H1 (cell line): ENCODE results near the gene SHTN1. TPM values are rescaled to one million over a fixed set of nuclear protein-coding genes. Genes with fewer than 3 reads are reported as not detected.

Source experiments
- CTCF ChIA-PET: fragments of 300-600 bp; sonication (Branson Sonifier 250); formaldehyde crosslinking; loops from one replicate; lab custom pipeline; 2021; ENCODE audit not compliant: partially characterized antibody; lab: Charles Lee
- POLR2A ChIA-PET: fragments of 300-600 bp; sonication (Branson Sonifier 250); formaldehyde crosslinking; loops from one replicate; lab custom pipeline; 2021; ENCODE audit warnings: inconsistent platforms; ENCODE audit not compliant: partially characterized antibody; lab: Charles Lee
- DNase-seq, 2 experiments: peaks; one replicate each; pipeline versions ENCODE4 v3.0.0 to v3.0.0-alpha.2; 2010 to 2022; ENCODE audit warnings: low spot score in 2 of 2, low read depth in 1 of 2, mixed read lengths in 1 of 2
- FAIRE-seq: peaks from 2 replicates; lab custom pipeline; 2011; peaks lifted over from hg19 to GRCh38; lab: Jason Lieb, UNC
- H2AFZ ChIP-seq: 2 replicates; pipeline ENCODE4 v1.8.1; 2012; ENCODE audit warnings: low read length, inconsistent platforms
- H2AK5ac ChIP-seq: 2 replicates; pipeline ENCODE4 v1.6.1; 2013; ENCODE audit warnings: low read depth, low read length
- H2BK120ac ChIP-seq: replicated peaks from 2 replicates; pipeline ENCODE3; 2013; ENCODE audit warnings: low read depth, low read length, inconsistent platforms
- H2BK12ac ChIP-seq: 2 replicates; pipeline ENCODE4 v1.6.1; 2013; ENCODE audit warnings: low read depth, low read length
- H2BK15ac ChIP-seq: 2 replicates; pipeline ENCODE4 v1.6.1; 2013; ENCODE audit warnings: low read length
- H2BK20ac ChIP-seq: 2 replicates; pipeline ENCODE4 v1.6.1; 2013; ENCODE audit warnings: low read length
- H2BK5ac ChIP-seq: 2 replicates; pipeline ENCODE4 v1.6.1; 2013; ENCODE audit warnings: low read depth, low read length
- H3K14ac ChIP-seq: 2 replicates; pipeline ENCODE4 v1.6.1; 2013; ENCODE audit warnings: inconsistent platforms; ENCODE audit not compliant: insufficient read length
- H3K18ac ChIP-seq: 2 replicates; pipeline ENCODE4 v1.6.1; 2013; ENCODE audit warnings: low read length; ENCODE audit errors: extremely low read depth
- H3K23ac ChIP-seq: 2 replicates; pipeline ENCODE4 v1.6.1; 2013; ENCODE audit warnings: inconsistent platforms; ENCODE audit not compliant: insufficient read length
- H3K23me2 ChIP-seq: 2 replicates; pipeline ENCODE4 v1.6.1; 2013; ENCODE audit warnings: low read depth, low read length
- H3K27ac ChIP-seq: 2 replicates; pipeline ENCODE4 v1.6.1; 2011; ENCODE audit warnings: low read depth, low read length, inconsistent platforms
- H3K27me3 ChIP-seq, 4 experiments: replicated peaks in 1 of 4; 1 replicate in 1 of 4; 2 replicates in 3 of 4; pipeline versions ENCODE4 v1.6.1 to v1.8.1; 2011 to 2013; ENCODE audit warnings: low read length in 3 of 4, mild to moderate bottlenecking in 3 of 4, inconsistent platforms in 2 of 4, mixed read lengths in 2 of 4, moderate library complexity in 1 of 4; ENCODE audit not compliant: control insufficient read depth in 3 of 4, insufficient read depth in 3 of 4; ENCODE audit errors: extremely low read depth in 1 of 4
- H3K36me3 ChIP-seq, 4 experiments: 2 replicates each; pipeline versions ENCODE4 v1.6.1 to v1.8.1; 2011 to 2013; ENCODE audit warnings: mild to moderate bottlenecking in 4 of 4, low read length in 3 of 4, moderate library complexity in 2 of 4, control low read depth in 1 of 4, inconsistent platforms in 1 of 4; ENCODE audit not compliant: insufficient read depth in 4 of 4, control insufficient read depth in 2 of 4
- H3K4ac ChIP-seq: replicated peaks from 2 replicates; pipeline ENCODE3; 2013; ENCODE audit warnings: low read length, low read depth, mixed read lengths, inconsistent platforms; ENCODE audit not compliant: insufficient read length
- H3K4me1 ChIP-seq, 4 experiments: replicated peaks in 1 of 4; 1 replicate in 1 of 4; 2 replicates in 3 of 4; pipeline versions ENCODE4 v1.6.1 to v1.8.1; 2011 to 2013; ENCODE audit warnings: low read length in 3 of 4, inconsistent platforms in 2 of 4, mixed read lengths in 1 of 4; ENCODE audit not compliant: insufficient read depth in 4 of 4, control insufficient read depth in 3 of 4
- H3K4me2 ChIP-seq, 2 experiments: 2 replicates each; pipeline versions ENCODE4 v1.6.1 to v1.8.1; 2011 to 2013; ENCODE audit warnings: low read depth in 2 of 2, low read length in 2 of 2, control low read depth in 1 of 2, inconsistent platforms in 1 of 2, mild to moderate bottlenecking in 1 of 2; ENCODE audit not compliant: insufficient read depth in 1 of 2
- H3K4me3 ChIP-seq, 4 experiments: fragments of 200-600, 300-600 bp in 1 of 4; sonication (generic), shearing (Covaris generic), sonication (Bioruptor Twin) in 1 of 4; 2 replicates each; pipeline versions ENCODE4 v1.5.1 to v1.8.1; 2011 to 2016; ENCODE audit warnings: low read length in 4 of 4, low read depth in 3 of 4, control low read depth in 2 of 4, inconsistent platforms in 2 of 4, mild to moderate bottlenecking in 2 of 4, mixed read lengths in 1 of 4, moderate library complexity in 1 of 4; ENCODE audit not compliant: insufficient read depth in 2 of 4; ENCODE audit errors: extremely low read depth in 1 of 4
- H3K56ac ChIP-seq: replicated peaks from 2 replicates; pipeline ENCODE3; 2013; ENCODE audit warnings: low read depth, mild to moderate bottlenecking, mixed read lengths, low read length, inconsistent platforms; ENCODE audit not compliant: insufficient read length
- H3K79me1 ChIP-seq: 2 replicates; pipeline ENCODE4 v1.6.1; 2013; ENCODE audit warnings: low read depth, low read length, control low read depth
- H3K79me2 ChIP-seq, 2 experiments: 2 replicates each; pipeline versions ENCODE4 v1.6.1 to v1.8.1; 2012 to 2013; ENCODE audit warnings: low read length in 2 of 2, mild to moderate bottlenecking in 2 of 2, inconsistent platforms in 1 of 2; ENCODE audit not compliant: insufficient read depth in 2 of 2, control insufficient read depth in 1 of 2
- H3K9ac ChIP-seq, 4 experiments: replicated peaks in 1 of 4; 1 replicate in 1 of 4; 2 replicates in 3 of 4; pipeline versions ENCODE4 v1.6.1 to v1.8.1; 2011 to 2013; ENCODE audit warnings: low read depth in 3 of 4, low read length in 3 of 4, control low read depth in 2 of 4, mild to moderate bottlenecking in 2 of 4, moderate library complexity in 2 of 4, inconsistent platforms in 1 of 4; ENCODE audit errors: extremely low read depth in 1 of 4
- H3K9me3 ChIP-seq, 2 experiments: 2 replicates each; pipeline versions ENCODE4 v1.6.1 to v1.8.1; 2012 to 2013; ENCODE audit warnings: mild to moderate bottlenecking in 2 of 2, moderate library complexity in 2 of 2, control low read depth in 1 of 2, inconsistent platforms in 1 of 2, low read depth in 1 of 2, low read length in 1 of 2, mixed read lengths in 1 of 2; ENCODE audit not compliant: insufficient read depth in 2 of 2
- H4K20me1 ChIP-seq, 2 experiments: replicated peaks in 1 of 2; 2 replicates each; pipeline versions ENCODE3 to v1.8.1; 2011 to 2013; ENCODE audit warnings: inconsistent platforms in 2 of 2, low read length in 2 of 2, mild to moderate bottlenecking in 1 of 2; ENCODE audit not compliant: insufficient read depth in 2 of 2, control insufficient read depth in 1 of 2
- H4K5ac ChIP-seq: 2 replicates; pipeline ENCODE4 v1.6.1; 2013; ENCODE audit warnings: low read length, low read depth, mixed read lengths, inconsistent platforms; ENCODE audit not compliant: insufficient read length
- H4K8ac ChIP-seq: 2 replicates; pipeline ENCODE4 v1.8.0; 2013; ENCODE audit warnings: mild to moderate bottlenecking, moderate library complexity, low read length, inconsistent platforms; ENCODE audit not compliant: insufficient read depth; ENCODE audit errors: extremely low read depth
- H4K91ac ChIP-seq: replicated peaks from 2 replicates; pipeline ENCODE3; 2013; ENCODE audit warnings: low read length, mixed read lengths, inconsistent platforms; ENCODE audit not compliant: insufficient read length
- BCL11A ChIP-seq, 2 experiments: IDR thresholded peaks; one replicate each; pipeline ENCODE4 v1.6.1; 2011; ENCODE audit warnings: low read depth in 2 of 2, low read length in 2 of 2, mild to moderate bottlenecking in 2 of 2
- WGBS, 2 experiments: shearing (Covaris generic) in 1 of 2; methylation state at CpG; one replicate each; pipeline versions ENCODE4 v1.1.6 to v1.1.7; 2013 to 2015; ENCODE audit warnings: low lambda C conversion rate in 2 of 2, mixed read lengths in 2 of 2, inconsistent platforms in 1 of 2, low coverage in 1 of 2, missing lambda C conversion rate in 1 of 2; ENCODE audit not compliant: insufficient replicate concordance in 2 of 2, insufficient coverage in 1 of 2, insufficient read length in 1 of 2; ENCODE audit errors: extremely low coverage in 1 of 2, missing lambda C conversion rate in 1 of 2; 5-methylcytosine and 5-hydroxymethylcytosine counted together
- polyA plus RNA-seq, 7 experiments: library from polyadenylated mRNA; depleted of rRNA in 3 of 7; stranded (reverse) in 5 of 7; unstranded in 2 of 7; fragments of >200 nt in 5 of 7; fragments of 200-250 nt in 2 of 7; gene quantifications; 1 replicate in 5 of 7; 2 replicates in 1 of 7; 4 replicates in 1 of 7; pipeline versions ENCODE4 v1.2.1 to v1.2.3, GENCODE V29; 2011 to 2013; ENCODE audit warnings: missing spikeins in 2 of 7, mixed read lengths in 2 of 7
- total RNA-seq: library from RNA; stranded (reverse); fragmentation: NEBNext Ultra II Directional; extraction: Animal tissue kit (Norgen Biotek cat#: 25700); gene quantifications from 2 replicates; pipeline ENCODE4 v1.2.1, GENCODE V29; 2021

Gene SHTN1
- total and polyA plus RNA-seq, 2 of the 8 experiments (the other 6 are each of a cell fraction or from before 2014, with no cell fraction given): 3.3 to 12.7 TPM

- H2BK12ac ChIP-seq: no peak overlapping the region
These were observed 92.8 kb downstream of the SHTN1 start for GRCh38 chr10:116912162-116912561.

More at GRCh38 chr10:116912162-116912561, 92.8 kb downstream of the SHTN1 start:
- Histone ChIP-seq H4K91ac (no peak overlapping the region), H3K4me1 (no peaks in the 10 kb centered on the region), H3K27me3 (no peaks in the 10 kb centered on the region), H3K18ac (no peak overlapping the region), H2BK20ac (no peak overlapping the region), H3K79me1 (no peaks in the 10 kb centered on the region), H3K79me2 (no peaks in the 10 kb centered on the region), H2BK15ac (no peak overlapping the region)
- TF ChIP-seq BCL11A (IDR thresholded peaks at IDR 0.05; ENCODE audit: low read depth in 2 of 2, low read length in 2 of 2): no peak
- TF ChIP-seq, all 59 proteins: peak for 0
- Histone ChIP-seq H4K20me1 (no peaks in the 10 kb centered on the region), H2AK5ac (no peak overlapping the region), H3K27ac (no peak overlapping the region), H3K4ac (no peak overlapping the region), H3K9ac (no peak overlapping the region), H2BK5ac (no peak overlapping the region), H2BK120ac (no peak overlapping the region), H3K4me3 (no peak overlapping the region), H4K5ac (no peak overlapping the region), H3K23ac (no peak overlapping the region), H4K8ac (no peak overlapping the region), H3K14ac (no peak overlapping the region), H2AFZ (no peak overlapping the region), H3K36me3 (peaks cover 0 to 5% (median 0%) of the 10 kb centered on the region in 4 experiments; a peak in 2 of 8 replicates), H3K9me3 (no peaks in the 10 kb centered on the region), H3K23me2 (no peaks in the 10 kb centered on the region), H3K4me2 (no peak overlapping the region), H3K56ac (no peak overlapping the region)
- ChIA-PET POLR2A (no interaction called here), CTCF (interaction anchor here (0.6 to 1.4 kb wide), 5 partner anchors 9 to 616 kb away, joined by 3 to 4 read pairs (median 3); no protein-coding TSS in a partner anchor)
- FAIRE-seq (no peak), DNase-seq (no peak)
- WGBS, 2 experiments: 91% methylated on average over 1 of the region's 1 CpG; no CpG with 5 or more reads in 1 of the 2 experiments
